Right lobe of liver (tissue), 4 donors: ENCODE results near the gene NEGR1.

ENCODE experiments used
- POLR2A ChIP-seq: fragments of 450-650 bp; IDR thresholded peaks from one replicate; pipeline ENCODE4 v1.6.1; 2017; ENCODE audit warnings: antibody characterized with exemption, mild to moderate bottlenecking
- TF ChIP-seq, protein P1 (sequence below), 4 donors: fragments of 200-600 bp in 3 of 4; fragments of 450-650 bp in 1 of 4; IDR thresholded peaks; one replicate each; pipeline versions ENCODE4 v1.5.1 to v1.8.0; 2016 to 2022; ENCODE audit warnings: antibody characterized with exemption in 4 of 4, mild to moderate bottlenecking in 2 of 4
- donor health status: DM: no; HTN: no; CAD: no.
- donor health status: DM: no; HTN: no; CAD: no.
- donor health status: DM: no; HTN: yes; CAD: no.

DNA sequence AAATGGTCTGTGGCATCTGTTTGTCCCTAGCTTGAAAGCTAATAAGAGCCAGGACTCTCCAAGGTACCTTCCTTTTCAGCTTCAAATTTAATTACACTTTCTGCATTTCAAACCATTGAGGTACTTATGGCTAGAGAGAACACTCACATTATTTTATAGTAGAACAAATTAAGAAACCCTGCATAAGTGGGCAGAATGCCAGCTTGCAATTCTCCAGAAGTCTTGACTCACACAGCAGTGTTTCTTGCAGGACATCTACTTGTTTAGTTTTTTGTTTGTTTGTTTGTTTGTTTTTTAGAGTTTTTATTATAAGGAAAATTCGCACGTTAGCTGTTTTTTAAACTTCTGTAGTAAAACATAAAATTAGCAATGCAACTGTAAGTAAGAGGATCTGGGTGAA lies 397.2 kb downstream of the NEGR1 start:
- TF ChIP-seq, protein P1, sequence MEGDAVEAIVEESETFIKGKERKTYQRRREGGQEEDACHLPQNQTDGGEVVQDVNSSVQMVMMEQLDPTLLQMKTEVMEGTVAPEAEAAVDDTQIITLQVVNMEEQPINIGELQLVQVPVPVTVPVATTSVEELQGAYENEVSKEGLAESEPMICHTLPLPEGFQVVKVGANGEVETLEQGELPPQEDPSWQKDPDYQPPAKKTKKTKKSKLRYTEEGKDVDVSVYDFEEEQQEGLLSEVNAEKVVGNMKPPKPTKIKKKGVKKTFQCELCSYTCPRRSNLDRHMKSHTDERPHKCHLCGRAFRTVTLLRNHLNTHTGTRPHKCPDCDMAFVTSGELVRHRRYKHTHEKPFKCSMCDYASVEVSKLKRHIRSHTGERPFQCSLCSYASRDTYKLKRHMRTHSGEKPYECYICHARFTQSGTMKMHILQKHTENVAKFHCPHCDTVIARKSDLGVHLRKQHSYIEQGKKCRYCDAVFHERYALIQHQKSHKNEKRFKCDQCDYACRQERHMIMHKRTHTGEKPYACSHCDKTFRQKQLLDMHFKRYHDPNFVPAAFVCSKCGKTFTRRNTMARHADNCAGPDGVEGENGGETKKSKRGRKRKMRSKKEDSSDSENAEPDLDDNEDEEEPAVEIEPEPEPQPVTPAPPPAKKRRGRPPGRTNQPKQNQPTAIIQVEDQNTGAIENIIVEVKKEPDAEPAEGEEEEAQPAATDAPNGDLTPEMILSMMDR (IDR thresholded peaks at IDR 0.05), result no peak
- no peak for TF ChIP-seq POLR2A
